ENCODE results near the gene COBL.

The COBL gene

DNA sequence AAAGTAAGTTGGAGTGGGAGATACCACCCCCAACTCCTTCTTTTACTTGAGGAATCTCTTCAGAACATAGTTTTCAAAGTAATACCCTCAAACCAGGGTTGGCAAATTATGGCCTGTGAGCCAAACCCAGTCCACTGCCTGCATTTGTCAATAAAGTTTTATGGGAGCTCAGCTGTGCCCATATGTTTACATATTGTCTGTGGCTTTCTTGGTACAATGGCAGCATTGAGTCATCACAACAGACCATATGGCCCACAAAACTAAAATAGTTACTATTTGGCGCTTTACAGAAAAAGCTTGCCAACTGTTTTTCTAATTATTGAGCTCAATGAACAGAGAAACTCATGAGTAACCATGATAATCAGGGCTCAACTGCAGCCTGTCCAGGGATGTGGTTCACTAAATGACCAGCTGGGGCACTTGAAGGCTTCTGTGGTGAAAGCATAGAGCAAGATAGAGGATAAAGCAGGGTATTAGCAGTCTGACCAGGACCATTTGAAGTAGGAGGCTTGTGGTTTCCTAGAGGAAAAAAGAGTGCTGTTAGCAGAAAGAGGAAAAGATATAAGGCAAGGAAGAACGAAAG lies 337.9 kb downstream of the COBL start:
- no peaks in the 10 kb centered on the region for H3K4me1 Mint-ChIP-seq

DNA sequence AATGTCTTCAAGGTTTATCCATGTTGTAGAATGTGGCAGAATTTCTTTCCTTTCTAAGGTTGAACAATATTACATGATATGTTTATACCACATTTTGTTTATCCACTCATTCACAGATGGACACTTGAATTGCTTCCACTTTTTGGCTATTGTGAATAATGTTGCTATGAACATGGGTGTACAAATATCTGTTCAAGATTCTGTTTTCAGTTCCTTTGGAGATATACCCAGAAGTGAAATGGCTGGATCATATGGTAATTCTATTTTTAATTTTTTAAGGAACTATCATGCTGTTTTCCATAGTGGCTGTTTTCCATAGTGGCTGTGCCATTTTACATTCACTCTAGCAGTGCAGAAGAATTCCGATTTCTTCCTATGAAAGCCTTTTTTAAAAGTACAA lies 339.2 kb downstream of the COBL start:
- Mint-ChIP-seq H3K9me3 (peaks cover 49% of the 10 kb centered on the region), H3K4me3 (no peak overlapping the region), H3K4me1 (no peaks in the 10 kb centered on the region), H3K27ac (no peak overlapping the region), H3K36me3 (ENCODE audit: low read depth) (peaks cover 4% of the 10 kb centered on the region), H3K27me3 (ENCODE audit: low read depth, poor library complexity) (no peaks in the 10 kb centered on the region)
- TF ChIP-seq, protein P1, sequence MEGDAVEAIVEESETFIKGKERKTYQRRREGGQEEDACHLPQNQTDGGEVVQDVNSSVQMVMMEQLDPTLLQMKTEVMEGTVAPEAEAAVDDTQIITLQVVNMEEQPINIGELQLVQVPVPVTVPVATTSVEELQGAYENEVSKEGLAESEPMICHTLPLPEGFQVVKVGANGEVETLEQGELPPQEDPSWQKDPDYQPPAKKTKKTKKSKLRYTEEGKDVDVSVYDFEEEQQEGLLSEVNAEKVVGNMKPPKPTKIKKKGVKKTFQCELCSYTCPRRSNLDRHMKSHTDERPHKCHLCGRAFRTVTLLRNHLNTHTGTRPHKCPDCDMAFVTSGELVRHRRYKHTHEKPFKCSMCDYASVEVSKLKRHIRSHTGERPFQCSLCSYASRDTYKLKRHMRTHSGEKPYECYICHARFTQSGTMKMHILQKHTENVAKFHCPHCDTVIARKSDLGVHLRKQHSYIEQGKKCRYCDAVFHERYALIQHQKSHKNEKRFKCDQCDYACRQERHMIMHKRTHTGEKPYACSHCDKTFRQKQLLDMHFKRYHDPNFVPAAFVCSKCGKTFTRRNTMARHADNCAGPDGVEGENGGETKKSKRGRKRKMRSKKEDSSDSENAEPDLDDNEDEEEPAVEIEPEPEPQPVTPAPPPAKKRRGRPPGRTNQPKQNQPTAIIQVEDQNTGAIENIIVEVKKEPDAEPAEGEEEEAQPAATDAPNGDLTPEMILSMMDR (IDR thresholded peaks at IDR 0.05): no peak
- no peak for DNase-seq

More for the DNA sequence above, 337.9 kb downstream of the COBL start:
- H3K27me3 Mint-ChIP-seq (ENCODE audit: low read depth, poor library complexity): no peaks in the 10 kb centered on the region
- peaks cover 4% of the 10 kb centered on the region for H3K36me3 Mint-ChIP-seq (ENCODE audit: low read depth)
- H3K4me3 Mint-ChIP-seq: no peak overlapping the region
- no peak overlapping the region for H3K27ac Mint-ChIP-seq
- DNase-seq: no peak
- peaks cover 49% of the 10 kb centered on the region for H3K9me3 Mint-ChIP-seq
- TF ChIP-seq, protein P1 (IDR thresholded peaks at IDR 0.05): no peak

DNA sequence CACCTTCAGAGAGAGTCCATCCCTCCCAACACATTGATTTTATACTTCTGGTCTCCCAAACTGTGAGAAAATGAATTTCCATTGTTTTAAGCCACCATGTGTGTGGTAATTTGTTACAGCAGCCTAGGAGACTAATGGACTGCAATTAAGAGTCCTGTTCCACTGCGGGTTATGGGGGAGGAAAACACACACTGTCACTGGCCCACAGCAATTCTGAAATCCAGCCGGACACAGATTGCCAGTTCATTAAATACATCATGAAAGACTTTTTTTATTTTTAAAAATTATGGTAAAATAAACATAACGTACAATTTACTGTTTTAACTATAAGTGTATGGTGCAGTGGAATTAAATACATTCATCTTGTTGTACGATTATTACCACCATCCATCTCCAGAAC lies 340.5 kb downstream of the COBL start:
- Mint-ChIP-seq H3K4me1 (no peaks in the 10 kb centered on the region), H3K27ac (no peak overlapping the region), H3K27me3 (ENCODE audit: low read depth, poor library complexity) (no peaks in the 10 kb centered on the region), H3K4me3 (no peak overlapping the region), H3K9me3 (peaks cover 49% of the 10 kb centered on the region), H3K36me3 (ENCODE audit: low read depth) (peaks cover 4% of the 10 kb centered on the region)
- TF ChIP-seq, protein P1 (IDR thresholded peaks at IDR 0.05): no peak
- no peak for DNase-seq

DNA sequence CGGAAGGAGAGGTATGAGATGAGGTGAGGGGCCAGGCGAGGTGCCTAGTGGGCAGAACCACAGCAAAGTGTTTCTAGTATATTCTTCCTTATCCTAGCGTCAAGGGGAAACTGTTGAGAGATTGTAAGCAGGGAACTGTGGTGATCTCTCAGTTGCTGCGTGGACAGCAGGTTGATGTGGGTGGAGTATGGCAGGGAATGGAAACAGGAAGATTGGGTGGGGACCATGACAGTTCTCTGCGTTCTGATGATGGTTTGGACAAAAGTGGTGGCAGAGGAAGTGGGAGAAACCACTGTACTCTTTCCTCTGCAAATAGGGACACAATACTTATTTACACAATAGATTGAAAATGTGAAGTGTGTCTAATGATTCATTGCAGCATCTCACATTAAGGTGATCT lies 342.4 kb downstream of the COBL start:
- TF ChIP-seq, protein P1 (IDR thresholded peaks at IDR 0.05): no peak
- Mint-ChIP-seq H3K4me3 (no peak overlapping the region), H3K9me3 (peaks cover 45% of the 10 kb centered on the region)

DNA sequence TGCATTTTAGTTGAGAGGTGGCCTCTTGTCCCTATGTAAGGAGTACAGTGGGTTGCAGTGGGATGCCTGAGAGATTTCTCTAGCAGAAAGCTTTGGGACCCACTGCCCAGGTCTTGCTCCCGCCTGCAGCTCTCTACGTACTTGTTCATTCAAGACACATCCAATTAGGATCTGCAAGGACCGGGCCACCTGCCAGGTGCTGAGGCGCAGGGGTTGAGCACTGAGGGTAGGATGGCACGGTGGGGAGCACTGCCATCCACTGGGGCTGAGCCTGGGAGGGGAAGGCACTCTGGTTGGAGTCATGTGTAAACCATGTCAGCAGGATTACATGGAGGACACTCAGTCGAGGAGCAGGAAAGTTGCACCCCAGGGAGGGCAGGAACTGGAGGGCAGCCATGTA lies 342.8 kb downstream of the COBL start:
- H3K36me3 Mint-ChIP-seq (ENCODE audit: low read depth): peaks cover 4% of the 10 kb centered on the region
- H3K27me3 Mint-ChIP-seq (ENCODE audit: low read depth, poor library complexity): no peaks in the 10 kb centered on the region
- H3K4me1 Mint-ChIP-seq: no peaks in the 10 kb centered on the region

More for the DNA sequence above, 342.4 kb downstream of the COBL start:
- peaks cover 4% of the 10 kb centered on the region for H3K36me3 Mint-ChIP-seq (ENCODE audit: low read depth)
- no peak overlapping the region for H3K27ac Mint-ChIP-seq
- H3K27me3 Mint-ChIP-seq (ENCODE audit: low read depth, poor library complexity): no peaks in the 10 kb centered on the region
- no peak for DNase-seq
- H3K4me1 Mint-ChIP-seq: no peaks in the 10 kb centered on the region

DNA sequence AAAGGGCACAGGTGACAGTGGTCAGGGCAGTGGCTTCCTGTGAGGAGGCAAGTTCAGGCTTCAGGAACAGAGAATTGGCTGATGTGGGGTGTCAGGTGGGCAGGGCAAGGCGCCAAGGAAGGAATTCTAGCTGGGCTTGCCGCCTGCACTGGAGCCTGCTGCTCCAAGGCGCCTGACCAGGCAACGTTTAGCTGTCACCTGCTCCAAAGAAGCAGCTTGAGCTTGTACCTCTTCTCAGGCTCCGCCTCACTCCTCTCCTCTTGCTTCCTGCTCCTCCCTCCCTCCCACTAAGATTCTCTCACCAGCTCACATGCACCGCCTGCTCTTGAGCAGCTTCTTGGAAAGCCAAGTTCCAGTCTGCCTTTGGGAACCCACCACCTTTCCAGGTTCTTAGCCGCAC lies 346.5 kb downstream of the COBL start:
- TF ChIP-seq, protein P1 (IDR thresholded peaks at IDR 0.05): no peak
- Mint-ChIP-seq H3K27ac (no peak overlapping the region), H3K9me3 (peaks cover 35% of the 10 kb centered on the region), H3K4me3 (no peak overlapping the region), H3K27me3 (ENCODE audit: low read depth, poor library complexity) (no peaks in the 10 kb centered on the region), H3K36me3 (ENCODE audit: low read depth) (peaks cover 13% of the 10 kb centered on the region), H3K4me1 (no peaks in the 10 kb centered on the region)
- no peak for DNase-seq

More for the DNA sequence above, 342.8 kb downstream of the COBL start:
- TF ChIP-seq, protein P1 (IDR thresholded peaks at IDR 0.05): no peak
- Mint-ChIP-seq H3K27ac (no peak overlapping the region), H3K4me3 (no peak overlapping the region), H3K9me3 (peaks cover 41% of the 10 kb centered on the region)
- no peak for DNase-seq
